GM10266 (cell line): ENCODE measurements around the gene SULT1B1.

Experiments
- DNase-seq: peaks from one replicate; pipeline ENCODE4 v3.0.0; 2012; ENCODE audit errors: extremely low spot score
- CTCF ChIP-seq: IDR thresholded peaks from 2 replicates; pipeline ENCODE4 v1.5.1; 2012; ENCODE audit warnings: mild to moderate bottlenecking, low read depth; ENCODE audit not compliant: control insufficient read depth, insufficient read depth; ENCODE audit errors: missing control alignments

Gene SULT1B1

GRCh38 chr4:69735119-69735518 lies 25.3 kb downstream of the SULT1B1 start:
- no peak for TF ChIP-seq CTCF
- DNase-seq = no peak

- DNase-seq = no peak
- TF ChIP-seq CTCF = no peak
These were observed 28.6 kb downstream of the SULT1B1 start for GRCh38 chr4:69731847-69732246.

GRCh38 chr4:69731241-69731640 lies 29.2 kb downstream of the SULT1B1 start:
- no peak for DNase-seq
- no peak for TF ChIP-seq CTCF

DNA sequence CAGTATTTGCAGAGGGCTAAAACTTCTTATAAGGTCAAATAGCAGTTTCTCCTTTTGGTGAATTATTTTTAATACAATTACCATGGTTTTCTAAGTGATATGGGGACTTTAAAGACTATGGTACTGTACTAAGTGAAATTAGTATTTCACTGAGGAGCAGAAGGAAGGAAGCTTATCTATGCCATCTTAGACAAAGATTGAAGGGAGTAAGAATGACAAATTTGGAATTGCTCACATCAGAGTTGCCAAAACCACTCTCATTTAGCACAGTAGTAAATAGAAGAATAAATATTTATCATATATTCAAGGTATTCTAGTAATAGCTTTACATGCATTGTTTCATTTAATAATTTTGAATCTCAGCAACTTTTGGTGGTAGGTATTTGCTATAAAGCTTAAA lies 30.4 kb downstream of the SULT1B1 start:
- TF ChIP-seq CTCF = no peak
- no peak for DNase-seq

DNA sequence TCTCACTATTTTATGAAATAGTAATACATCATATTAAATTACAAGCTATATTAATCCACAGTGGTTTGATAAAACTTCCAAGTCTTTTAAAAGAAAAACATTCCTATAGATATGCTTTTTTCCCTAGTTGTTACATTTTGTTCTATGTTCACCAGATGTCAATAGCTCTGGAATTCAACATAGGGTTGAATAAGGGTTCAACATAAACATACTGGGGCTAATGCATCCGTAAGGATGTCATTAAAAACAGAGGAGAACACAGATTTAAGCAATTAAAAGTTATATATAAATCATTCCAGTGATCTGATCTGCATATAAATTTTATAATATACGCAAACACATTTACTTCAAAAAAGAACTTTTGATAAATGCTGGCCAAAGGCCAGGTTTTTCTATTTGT lies 32.5 kb downstream of the SULT1B1 start:
- no peak for DNase-seq
- no peak for TF ChIP-seq CTCF

GRCh38 chr4:69727426-69727825 lies 33.0 kb downstream of the SULT1B1 start:
- TF ChIP-seq CTCF = no peak

DNA sequence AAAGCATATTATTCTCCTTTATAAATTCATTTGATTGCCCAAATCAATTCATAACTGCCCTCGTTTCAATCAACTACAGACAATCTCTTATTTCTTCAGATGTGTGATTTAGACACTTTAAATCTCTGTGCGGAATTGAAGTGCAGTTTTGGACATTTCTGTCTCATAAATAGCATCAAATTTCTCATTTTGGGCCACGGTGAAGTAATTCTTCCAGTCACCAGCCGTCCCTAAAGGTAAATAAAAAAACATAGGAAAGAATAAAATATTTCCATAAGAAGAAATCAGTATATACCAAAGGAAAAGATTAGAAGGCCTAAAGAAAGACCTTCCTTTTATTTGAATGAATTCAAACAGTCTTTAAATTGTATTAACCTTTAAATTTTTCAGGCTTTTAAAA lies 33.4 kb downstream of the SULT1B1 start:
- no peak for TF ChIP-seq CTCF

More at GRCh38 chr4:69727426-69727825, 33.0 kb downstream of the SULT1B1 start:
- no peak for DNase-seq

More for the DNA sequence above, 33.4 kb downstream of the SULT1B1 start:
- no peak for DNase-seq
